Measurements from ENCODE around the gene F2. TPM values are rescaled to one million over a fixed set of nuclear protein-coding genes. Genes with fewer than 3 reads are reported as not detected.
"Not testable (repeated sequence)": the region's sequence is repeated elsewhere in the genome, so short reads cannot be mapped to it uniquely, and the experiment has no call there.

The F2 gene
- total RNA-seq, 1 experiment from 2014 or later: not detected

DNA sequence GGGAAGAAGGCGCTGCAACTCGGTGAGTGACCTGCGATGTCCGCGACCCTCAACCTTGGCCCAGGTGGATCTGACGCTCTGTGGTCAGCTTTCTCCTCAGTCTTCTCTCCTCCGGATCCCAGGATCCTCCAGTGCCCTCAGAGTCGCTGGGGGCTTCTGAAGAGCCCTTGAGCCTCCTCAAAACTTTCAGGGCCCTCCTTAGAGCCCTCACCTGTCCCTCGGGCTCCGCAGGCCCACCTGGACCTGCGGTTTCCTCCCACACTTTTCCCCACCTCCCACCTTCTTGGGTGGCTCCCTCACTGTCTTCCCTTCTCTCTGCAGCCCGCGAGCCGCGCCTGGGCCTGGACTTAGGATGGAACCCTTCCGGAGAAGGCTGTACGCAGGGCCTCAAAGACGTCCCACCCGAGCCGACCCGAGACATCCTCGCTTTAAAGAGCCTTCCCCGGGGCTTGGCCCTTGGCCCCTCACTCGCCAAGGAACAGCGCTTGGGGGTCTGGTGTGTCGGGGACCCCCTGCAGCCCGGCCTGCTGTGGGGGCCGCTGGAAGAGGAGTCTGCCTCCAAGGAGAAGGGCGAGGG is 17.8 kb upstream of the F2 start:
- peak overlapping the region; percentile 82 for H3K27ac ChIP-seq (ENCODE audit: low read length)
- TF ChIP-seq EZH2 (IDR thresholded peaks at IDR 0.05; ENCODE audit: low read length, unreplicated experiment): no peak
- TF ChIP-seq, protein P1, sequence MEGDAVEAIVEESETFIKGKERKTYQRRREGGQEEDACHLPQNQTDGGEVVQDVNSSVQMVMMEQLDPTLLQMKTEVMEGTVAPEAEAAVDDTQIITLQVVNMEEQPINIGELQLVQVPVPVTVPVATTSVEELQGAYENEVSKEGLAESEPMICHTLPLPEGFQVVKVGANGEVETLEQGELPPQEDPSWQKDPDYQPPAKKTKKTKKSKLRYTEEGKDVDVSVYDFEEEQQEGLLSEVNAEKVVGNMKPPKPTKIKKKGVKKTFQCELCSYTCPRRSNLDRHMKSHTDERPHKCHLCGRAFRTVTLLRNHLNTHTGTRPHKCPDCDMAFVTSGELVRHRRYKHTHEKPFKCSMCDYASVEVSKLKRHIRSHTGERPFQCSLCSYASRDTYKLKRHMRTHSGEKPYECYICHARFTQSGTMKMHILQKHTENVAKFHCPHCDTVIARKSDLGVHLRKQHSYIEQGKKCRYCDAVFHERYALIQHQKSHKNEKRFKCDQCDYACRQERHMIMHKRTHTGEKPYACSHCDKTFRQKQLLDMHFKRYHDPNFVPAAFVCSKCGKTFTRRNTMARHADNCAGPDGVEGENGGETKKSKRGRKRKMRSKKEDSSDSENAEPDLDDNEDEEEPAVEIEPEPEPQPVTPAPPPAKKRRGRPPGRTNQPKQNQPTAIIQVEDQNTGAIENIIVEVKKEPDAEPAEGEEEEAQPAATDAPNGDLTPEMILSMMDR (conservative IDR thresholded peaks at IDR 0.05; ENCODE audit: low read depth, low read length): no peak
- TF ChIP-seq EZH2phosphoT487 (IDR thresholded peaks at IDR 0.05; ENCODE audit: borderline replicate concordance, low read length): no peak
- peaks cover 34% of the 10 kb centered on the region for H3K79me2 ChIP-seq (ENCODE audit: low read length)
- peak overlapping the region; percentile 89 for H3K4me3 ChIP-seq (ENCODE audit: low read length)
- peak overlapping the region; percentile 91 for H3K9ac ChIP-seq (ENCODE audit: low read length)
- no peaks in the 10 kb centered on the region for H3K9me2 ChIP-seq (replicated peaks; ENCODE audit: low read length)
- intact Hi-C loops (cut with micrococcal nuclease): loop anchor here (2.0 to 5.0 kb wide), 3 partner anchors 36 to 78 kb away; no protein-coding TSS in a partner anchor
- POLR2A ChIA-PET (ENCODE audit: unreplicated experiment): no interaction called here
- peaks cover 23% of the 10 kb centered on the region; the same call in 1 of the 2 replicates for H3K36me3 ChIP-seq (ENCODE audit: low read depth, low read length)
- no peaks in the 10 kb centered on the region for H3K27me3 ChIP-seq (ENCODE audit: low read length)
- H3K4me2 ChIP-seq (ENCODE audit: low read length): peak overlapping the region; percentile 88
- CTCF ChIA-PET: interaction anchor here (0.6 kb wide), 1 partner anchor 26 kb away, joined by 3 read pairs; no protein-coding TSS in a partner anchor
- TSS peak; percentile 84 for BruUV-seq (replicated peaks)
- no peak for DNase-seq
- no peak for ATAC-seq
- H3K9me3 ChIP-seq (ENCODE audit: low read length): no peaks in the 10 kb centered on the region
- 0 out of 2 replicates have a peak, but pooled peaks cover 3% of the 10 kb centered on the region for H3K4me1 ChIP-seq (ENCODE audit: insufficient read depth, low read length)
- H4K20me1 ChIP-seq (ENCODE audit: low read length): no peaks in the 10 kb centered on the region
- H3F3A ChIP-seq (ENCODE audit: low read length, unreplicated experiment): no peaks in the 10 kb centered on the region
- H2AFZ ChIP-seq (ENCODE audit: low read length): peak overlapping the region; percentile 90

DNA sequence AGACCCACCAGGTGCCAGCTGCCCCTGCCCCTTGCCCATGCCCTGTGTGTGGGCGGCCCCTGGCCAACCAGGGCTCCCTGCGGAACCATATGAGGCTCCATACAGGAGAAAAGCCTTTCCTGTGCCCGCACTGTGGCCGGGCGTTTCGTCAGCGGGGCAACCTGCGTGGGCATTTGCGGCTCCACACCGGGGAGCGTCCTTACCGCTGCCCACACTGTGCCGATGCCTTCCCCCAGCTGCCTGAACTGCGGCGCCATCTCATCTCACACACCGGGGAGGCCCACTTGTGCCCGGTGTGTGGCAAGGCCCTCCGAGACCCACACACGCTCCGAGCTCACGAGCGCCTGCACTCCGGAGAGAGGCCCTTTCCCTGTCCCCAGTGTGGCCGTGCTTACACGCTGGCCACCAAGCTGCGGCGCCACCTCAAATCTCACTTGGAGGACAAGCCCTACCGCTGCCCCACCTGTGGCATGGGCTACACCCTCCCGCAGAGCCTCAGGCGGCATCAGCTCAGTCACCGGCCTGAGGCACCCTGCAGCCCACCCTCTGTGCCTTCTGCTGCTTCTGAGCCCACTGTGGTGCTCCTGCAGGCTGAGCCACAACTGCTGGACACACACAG is 13.8 kb upstream of the F2 start:
- CTCF ChIA-PET: no interaction called here
- Histone ChIP-seq H3K79me2 (ENCODE audit: low read length) (peaks cover 25% of the 10 kb centered on the region), H3K9me2 (replicated peaks; ENCODE audit: low read length) (no peaks in the 10 kb centered on the region), H3K4me1 (ENCODE audit: insufficient read depth, low read length) (0 out of 2 replicates have a peak, but pooled peaks cover 3% of the 10 kb centered on the region), H3K27ac (ENCODE audit: low read length) (no peak overlapping the region), H3F3A (ENCODE audit: low read length, unreplicated experiment) (no peaks in the 10 kb centered on the region), H4K20me1 (ENCODE audit: low read length) (no peaks in the 10 kb centered on the region), H3K4me2 (ENCODE audit: low read length) (no peak overlapping the region), H3K36me3 (ENCODE audit: low read depth, low read length) (peaks cover 23% of the 10 kb centered on the region; the same call in 1 of the 2 replicates), H3K9ac (ENCODE audit: low read length) (no peak overlapping the region), H2AFZ (ENCODE audit: low read length) (no peak overlapping the region), H3K4me3 (ENCODE audit: low read length) (no peak overlapping the region), H3K9me3 (ENCODE audit: low read length) (no peaks in the 10 kb centered on the region), H3K27me3 (ENCODE audit: low read length) (no peaks in the 10 kb centered on the region)
- POLR2A ChIA-PET (ENCODE audit: unreplicated experiment): no interaction called here
- DNase-seq (no peak), ATAC-seq (no peak)
- TF ChIP-seq EZH2 (IDR thresholded peaks at IDR 0.05; ENCODE audit: low read length, unreplicated experiment) (no peak), EZH2phosphoT487 (IDR thresholded peaks at IDR 0.05; ENCODE audit: borderline replicate concordance, low read length) (no peak)
- TF ChIP-seq, protein P1 (conservative IDR thresholded peaks at IDR 0.05; ENCODE audit: low read depth, low read length): no peak
- intact Hi-C loops (cut with micrococcal nuclease): no loop called here
- BruUV-seq (replicated peaks): no TSS peak

DNA sequence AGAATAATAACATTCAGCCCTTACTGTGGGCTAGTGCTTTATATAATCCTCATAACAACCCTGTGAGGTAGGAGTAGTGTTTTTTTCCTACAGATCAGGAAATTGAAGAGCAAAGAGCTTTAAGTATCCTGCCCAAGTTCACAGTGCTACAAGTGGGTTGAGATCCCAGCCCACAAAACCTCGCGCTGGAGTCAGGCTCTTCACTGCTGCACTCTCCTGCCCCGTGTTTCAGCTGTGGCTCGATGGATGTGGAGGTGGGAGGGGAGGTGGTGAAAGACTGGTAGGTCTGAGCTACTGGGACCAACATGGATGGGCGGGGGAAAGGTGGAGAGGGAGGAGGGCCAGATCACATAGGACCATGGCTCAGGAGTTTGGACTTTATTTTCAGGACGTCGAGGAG is 12.1 kb upstream of the F2 start:
- ATAC-seq: no peak
- H4K20me1 ChIP-seq (ENCODE audit: low read length): no peaks in the 10 kb centered on the region
- ChIA-PET POLR2A (ENCODE audit: unreplicated experiment) (no interaction called here), CTCF (no interaction called here)
- H3K9me3 ChIP-seq (ENCODE audit: low read length): no peaks in the 10 kb centered on the region
- H3K9ac ChIP-seq (ENCODE audit: low read length): no peak overlapping the region
- peaks cover 14% of the 10 kb centered on the region for H3K79me2 ChIP-seq (ENCODE audit: low read length)
- no peak overlapping the region for H3K4me2 ChIP-seq (ENCODE audit: low read length)
- H2AFZ ChIP-seq (ENCODE audit: low read length): no peak overlapping the region
- intact Hi-C loops (cut with micrococcal nuclease): no loop called here
- H3K27me3 ChIP-seq (ENCODE audit: low read length): no peaks in the 10 kb centered on the region
- no peaks in the 10 kb centered on the region for H3F3A ChIP-seq (ENCODE audit: low read length, unreplicated experiment)
- no peak overlapping the region for H3K27ac ChIP-seq (ENCODE audit: low read length)
- H3K4me1 ChIP-seq (ENCODE audit: insufficient read depth, low read length): no peaks in the 10 kb centered on the region
- no peak for DNase-seq
- H3K36me3 ChIP-seq (ENCODE audit: low read depth, low read length): peaks cover 23% of the 10 kb centered on the region; the same call in 1 of the 2 replicates
- BruUV-seq (replicated peaks): no TSS peak
- TF ChIP-seq EZH2phosphoT487 (IDR thresholded peaks at IDR 0.05; ENCODE audit: borderline replicate concordance, low read length): no peak
- TF ChIP-seq, protein P1 (conservative IDR thresholded peaks at IDR 0.05; ENCODE audit: low read depth, low read length): no peak
- TF ChIP-seq EZH2 (IDR thresholded peaks at IDR 0.05; ENCODE audit: low read length, unreplicated experiment): no peak
- no peak overlapping the region for H3K4me3 ChIP-seq (ENCODE audit: low read length)
- H3K9me2 ChIP-seq (replicated peaks; ENCODE audit: low read length): no peaks in the 10 kb centered on the region

DNA sequence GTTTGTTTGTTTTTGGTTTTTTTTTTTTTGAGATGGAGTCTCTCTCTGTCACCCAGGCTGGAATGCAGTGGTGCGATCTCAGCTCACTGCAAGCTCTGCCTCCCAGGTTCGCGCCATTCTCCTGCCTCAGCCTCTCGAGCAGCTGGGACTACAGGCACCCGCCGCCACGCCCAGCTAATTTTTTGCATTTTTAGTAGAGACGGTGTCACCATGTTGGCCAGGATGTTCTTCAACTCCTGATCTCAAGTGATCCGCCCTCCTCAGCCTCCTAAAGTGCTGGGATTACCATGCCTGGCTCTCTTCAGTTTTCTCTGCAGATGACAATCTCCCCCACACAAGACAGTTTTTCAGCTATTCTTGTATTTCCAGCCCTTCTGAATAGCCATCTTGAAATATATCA is 9.7 kb upstream of the F2 start:
- H3K4me3 ChIP-seq (ENCODE audit: low read length); H3K27ac ChIP-seq (ENCODE audit: low read length); H4K20me1 ChIP-seq (ENCODE audit: low read length); H3K27me3 ChIP-seq (ENCODE audit: low read length); H3K9me2 ChIP-seq (replicated peaks; ENCODE audit: low read length); BruUV-seq (replicated peaks); H3K9me3 ChIP-seq (ENCODE audit: low read length); H3K36me3 ChIP-seq (ENCODE audit: low read depth, low read length); ATAC-seq; H3F3A ChIP-seq (ENCODE audit: low read length, unreplicated experiment); DNase-seq; H3K79me2 ChIP-seq (ENCODE audit: low read length); H3K9ac ChIP-seq (ENCODE audit: low read length); intact Hi-C loops (cut with micrococcal nuclease); H2AFZ ChIP-seq (ENCODE audit: low read length); H3K4me1 ChIP-seq (ENCODE audit: insufficient read depth, low read length); CTCF ChIA-PET; H3K4me2 ChIP-seq (ENCODE audit: low read length); POLR2A ChIA-PET (ENCODE audit: unreplicated experiment): not testable (repeated sequence)

Measured in PC-3 (cell line).